NCI-H2196 treated with DMSO at 0.1 percent for 48 hours (cell line): ENCODE data around the gene SPATA20.
A peak's percentile ranks its signal among the peaks of the same experiment; 100 is the strongest.

ENCODE experiments used
- DNase-seq: peaks from one replicate; lab custom pipeline; 2025; ENCODE audit not compliant: unreplicated experiment; lab: John Stamatoyannopoulos, UW

Gene SPATA20

GRCh38 chr17:50573866-50574611, 27.1 kb downstream of the SPATA20 start:
- DNase-seq, result no peak

DNA sequence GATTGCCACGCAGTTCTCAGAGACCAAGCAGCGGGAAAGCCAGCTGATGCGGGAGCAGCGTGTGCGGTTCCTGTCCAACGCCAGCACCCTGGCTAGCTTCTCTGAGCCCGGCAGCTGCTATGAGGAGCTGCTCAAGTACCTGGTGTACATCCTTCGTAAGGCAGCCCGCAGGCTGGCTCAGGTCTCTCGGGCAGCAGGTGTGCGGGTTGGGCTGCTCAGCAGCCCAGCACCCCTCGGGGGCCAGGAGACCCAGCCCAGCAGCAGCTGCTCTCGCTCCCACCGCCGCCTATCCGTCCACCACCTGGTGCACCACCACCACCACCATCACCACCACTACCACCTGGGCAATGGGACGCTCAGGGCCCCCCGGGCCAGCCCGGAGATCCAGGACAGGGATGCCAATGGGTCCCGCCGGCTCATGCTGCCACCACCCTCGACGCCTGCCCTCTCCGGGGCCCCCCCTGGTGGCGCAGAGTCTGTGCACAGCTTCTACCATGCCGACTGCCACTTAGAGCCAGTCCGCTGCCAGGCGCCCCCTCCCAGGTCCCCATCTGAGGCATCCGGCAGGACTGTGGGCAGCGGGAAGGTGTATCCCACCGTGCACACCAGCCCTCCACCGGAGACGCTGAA, 28.7 kb downstream of the SPATA20 start:
- no peak for DNase-seq

DNA sequence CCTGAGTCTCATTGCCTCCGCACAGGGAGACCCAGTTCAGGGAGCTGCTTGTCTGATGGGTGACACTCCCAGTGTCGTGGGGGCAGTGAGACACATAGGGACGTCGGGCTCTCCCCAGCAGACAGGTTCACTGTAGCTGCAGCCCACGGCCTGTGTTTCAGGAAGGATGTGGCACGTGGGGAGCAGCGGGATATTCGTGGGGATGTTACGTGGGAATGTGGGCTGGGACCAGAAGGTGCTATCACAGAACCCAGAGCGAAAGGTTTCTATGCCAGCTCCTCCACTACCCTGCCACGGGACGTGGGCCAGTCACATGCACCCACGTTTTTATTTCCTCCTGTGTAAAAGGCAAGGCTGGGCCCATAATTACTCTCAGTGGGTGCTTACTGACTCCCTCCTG, 29.9 kb downstream of the SPATA20 start:
- DNase-seq, result no peak

DNA sequence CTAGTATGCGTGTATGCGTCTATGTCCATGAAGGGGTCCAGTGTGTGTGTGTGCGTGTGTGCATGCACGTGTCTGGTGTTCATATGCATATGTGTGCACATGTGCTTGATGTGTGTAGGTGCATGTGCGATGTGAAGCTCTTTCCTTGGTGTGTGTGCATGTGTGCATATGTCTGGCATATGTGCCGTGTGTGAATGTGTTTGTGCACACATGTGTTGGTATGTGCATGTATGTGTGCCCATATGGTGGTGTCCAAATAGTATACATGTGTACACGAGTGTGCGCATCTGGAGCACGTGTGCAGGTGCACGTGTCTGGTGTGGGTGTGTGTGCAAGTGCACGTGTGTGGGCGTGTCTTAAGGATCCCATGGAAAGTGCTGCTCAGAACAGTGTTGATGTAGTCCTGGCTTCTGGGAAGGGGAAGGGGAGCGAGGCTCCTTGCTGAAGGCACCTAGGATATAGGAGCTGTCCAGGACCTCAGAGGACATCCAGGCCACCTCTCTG, 30.5 kb downstream of the SPATA20 start:
- DNase-seq, result no peak

DNA sequence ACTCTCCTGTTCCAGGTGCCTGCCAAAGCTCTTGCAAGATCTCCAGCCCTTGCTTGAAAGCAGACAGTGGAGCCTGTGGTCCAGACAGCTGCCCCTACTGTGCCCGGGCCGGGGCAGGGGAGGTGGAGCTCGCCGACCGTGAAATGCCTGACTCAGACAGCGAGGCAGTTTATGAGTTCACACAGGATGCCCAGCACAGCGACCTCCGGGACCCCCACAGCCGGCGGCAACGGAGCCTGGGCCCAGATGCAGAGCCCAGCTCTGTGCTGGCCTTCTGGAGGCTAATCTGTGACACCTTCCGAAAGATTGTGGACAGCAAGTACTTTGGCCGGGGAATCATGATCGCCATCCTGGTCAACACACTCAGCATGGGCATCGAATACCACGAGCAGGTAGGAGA, 31.2 kb downstream of the SPATA20 start:
- DNase-seq, result no peak

GRCh38 chr17:50579399-50579798, 32.4 kb downstream of the SPATA20 start:
- DNase-seq, result no peak

DNA sequence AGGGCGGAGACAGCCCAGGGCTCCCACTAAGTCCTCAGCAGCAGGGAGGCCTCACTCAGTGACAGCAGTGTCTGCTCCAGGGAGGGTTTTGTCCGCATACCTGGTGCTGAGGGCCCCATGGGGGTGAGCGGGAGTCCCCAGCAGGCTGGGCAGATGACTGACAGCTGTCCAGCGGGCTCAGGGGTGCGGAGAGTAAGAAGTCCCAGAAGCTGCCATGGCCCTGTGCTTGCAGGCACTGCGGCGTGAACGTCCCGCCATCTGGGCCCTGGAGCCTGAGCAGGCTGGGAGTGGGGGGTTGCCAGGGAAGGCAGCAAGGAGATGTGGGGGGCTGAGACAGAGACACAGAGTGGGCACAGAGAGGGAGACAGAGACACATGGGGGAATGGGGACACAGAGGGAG, 33.7 kb downstream of the SPATA20 start:
- DNase-seq, result no peak

DNA sequence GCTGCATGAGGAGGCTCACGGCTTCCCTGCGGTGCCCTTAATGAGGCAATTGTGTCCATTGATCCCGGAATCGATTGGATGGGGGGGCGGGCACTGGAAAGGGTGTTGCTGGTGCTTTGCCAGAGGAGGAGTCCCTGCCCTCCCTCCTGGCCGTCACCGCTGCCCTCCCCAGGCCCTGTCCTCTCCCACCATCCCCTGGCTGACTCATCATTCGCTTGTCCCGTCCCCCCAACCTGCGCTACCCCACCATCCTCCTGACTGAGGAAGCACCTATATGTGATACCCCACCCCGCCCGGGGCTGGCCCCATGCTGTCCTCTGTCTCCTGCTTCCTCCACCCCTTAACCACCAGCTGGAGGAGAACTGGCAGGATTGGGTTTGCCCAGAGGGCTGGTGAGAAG, 34.3 kb downstream of the SPATA20 start:
- DNase-seq, result no peak

- no peak for DNase-seq
Observed at GRCh38 chr17:50582741-50583140, 35.8 kb downstream of the SPATA20 start.

- no peak for DNase-seq
Observed at GRCh38 chr17:50583641-50584040, 36.7 kb downstream of the SPATA20 start.

DNA sequence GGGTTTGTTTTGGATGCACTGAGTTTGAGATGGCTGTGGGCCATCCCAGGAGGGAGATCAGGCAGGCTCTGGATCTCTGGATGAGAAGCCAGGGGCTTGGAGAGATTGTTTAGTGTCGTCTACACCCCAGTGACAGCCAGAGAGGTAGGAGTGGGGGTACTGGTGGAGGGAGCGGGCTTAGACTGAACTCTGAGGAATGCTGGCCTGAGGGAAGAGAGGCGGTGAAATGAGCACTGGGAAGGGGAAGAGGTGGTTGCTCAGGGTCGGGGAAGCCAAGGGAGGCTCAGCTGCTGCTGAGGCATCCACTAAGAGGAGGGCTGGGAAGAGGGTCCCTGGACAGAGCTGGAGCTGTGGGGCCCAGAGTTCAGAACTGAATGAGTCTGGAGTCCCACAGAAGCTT, 37.1 kb downstream of the SPATA20 start:
- DNase-seq, result no peak

GRCh38 chr17:50584749-50585148, 37.8 kb downstream of the SPATA20 start:
- DNase-seq, result no peak

GRCh38 chr17:50585346-50585745, 38.4 kb downstream of the SPATA20 start:
- no peak for DNase-seq

DNA sequence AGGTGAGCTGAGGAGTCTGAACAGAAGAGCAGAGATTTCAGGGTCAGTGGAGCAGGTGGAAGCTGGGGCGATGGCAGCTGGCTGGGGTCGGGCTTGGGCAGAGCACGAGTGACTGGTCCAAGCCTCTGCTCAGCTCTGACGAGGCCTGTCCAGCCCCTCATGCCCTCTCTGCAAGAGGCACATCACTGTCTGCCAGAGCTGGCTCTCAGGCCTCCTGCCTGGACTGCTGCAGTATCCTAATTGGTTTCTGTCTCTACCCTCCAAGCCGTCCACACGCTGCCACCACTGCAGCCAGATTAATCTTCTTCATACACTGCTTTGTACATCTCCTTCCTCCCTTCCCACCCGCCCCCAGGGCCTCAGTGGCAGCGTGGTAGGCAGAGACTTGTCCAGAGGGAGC, 38.9 kb downstream of the SPATA20 start:
- DNase-seq, result no peak

GRCh38 chr17:50586421-50587247, 39.7 kb downstream of the SPATA20 start:
- DNase-seq, result no peak

DNA sequence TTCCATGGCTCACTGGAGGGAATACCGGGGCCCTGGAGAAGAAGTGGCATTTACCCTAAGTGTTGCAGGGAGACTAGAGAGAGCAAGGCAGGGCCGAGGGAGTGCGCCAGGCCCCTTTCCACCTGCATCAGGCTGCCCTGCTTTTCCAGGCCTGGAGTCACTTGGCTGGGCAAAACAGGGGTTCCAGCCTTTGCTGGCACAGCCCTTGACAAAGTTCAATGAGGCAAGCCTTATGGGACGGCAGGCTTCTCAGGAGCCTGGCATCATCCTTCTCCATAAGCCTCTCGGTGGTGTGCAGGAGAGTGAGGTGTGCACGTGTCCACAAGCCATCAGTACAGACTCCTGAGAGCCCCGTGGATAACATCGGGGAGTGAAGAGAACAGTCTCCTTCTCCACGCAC, 40.6 kb downstream of the SPATA20 start:
- DNase-seq, result no peak

DNA sequence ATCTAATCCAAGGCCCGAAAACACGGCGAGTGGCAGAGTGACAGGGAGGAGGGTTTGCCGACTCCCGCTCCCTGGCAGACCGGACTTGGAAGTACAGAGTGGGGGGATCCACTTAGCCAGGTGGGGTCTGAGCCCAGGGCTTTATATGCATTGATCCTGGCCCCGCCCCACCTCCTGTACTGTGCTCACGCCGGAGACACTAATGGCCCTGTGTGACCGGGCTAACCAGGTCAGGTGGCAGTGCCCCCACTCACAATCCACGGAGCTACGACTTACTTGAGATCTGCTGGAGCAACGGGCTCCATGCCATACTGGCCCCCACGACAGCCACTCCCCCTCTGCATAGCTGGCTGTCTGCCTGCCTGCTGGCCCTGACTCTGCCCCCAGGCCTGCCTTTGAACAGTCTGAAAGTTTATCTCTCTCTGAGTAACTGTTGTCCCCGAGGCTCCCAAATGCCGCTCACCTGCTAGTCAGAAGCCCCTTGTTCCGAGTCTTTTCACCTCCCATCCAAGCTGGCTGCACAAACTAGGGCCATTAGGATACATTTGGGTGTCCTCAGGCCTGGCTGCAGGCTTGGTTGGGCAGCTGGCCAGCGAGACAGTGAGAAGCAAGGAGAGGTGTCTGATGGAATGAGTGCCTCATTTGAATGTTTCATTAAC, 41.5 kb downstream of the SPATA20 start:
- DNase-seq, result no peak

GRCh38 chr17:50589095-50589705, 42.2 kb downstream of the SPATA20 start:
- no peak for DNase-seq

GRCh38 chr17:50590946-50591737, 44.2 kb downstream of the SPATA20 start:
- DNase-seq, result no peak

- DNase-seq, result peak; percentile 55
Observed at GRCh38 chr17:50593321-50593720, 46.3 kb downstream of the SPATA20 start.
